H1 (cell line): ENCODE data around the gene NDUFA5. TPM values are rescaled to one million over a fixed set of nuclear protein-coding genes. Genes with fewer than 3 reads are reported as not detected.

Experiments
- CTCF ChIA-PET: fragments of 300-600 bp; sonication (Branson Sonifier 250); formaldehyde crosslinking; loops from one replicate; lab custom pipeline; 2021; ENCODE audit not compliant: partially characterized antibody; lab: Charles Lee
- POLR2A ChIA-PET: fragments of 300-600 bp; sonication (Branson Sonifier 250); formaldehyde crosslinking; loops from one replicate; lab custom pipeline; 2021; ENCODE audit warnings: inconsistent platforms; ENCODE audit not compliant: partially characterized antibody; lab: Charles Lee
- DNase-seq, 2 experiments: peaks; one replicate each; pipeline versions ENCODE4 v3.0.0 to v3.0.0-alpha.2; 2010 to 2022; ENCODE audit warnings: low spot score in 2 of 2, low read depth in 1 of 2, mixed read lengths in 1 of 2
- FAIRE-seq: peaks from 2 replicates; lab custom pipeline; 2011; peaks lifted over from hg19 to GRCh38; lab: Jason Lieb, UNC
- H2AFZ ChIP-seq: 2 replicates; pipeline ENCODE4 v1.8.1; 2012; ENCODE audit warnings: low read length, inconsistent platforms
- H2AK5ac ChIP-seq: 2 replicates; pipeline ENCODE4 v1.6.1; 2013; ENCODE audit warnings: low read depth, low read length
- H2BK120ac ChIP-seq: replicated peaks from 2 replicates; pipeline ENCODE3; 2013; ENCODE audit warnings: low read depth, low read length, inconsistent platforms
- H2BK12ac ChIP-seq: 2 replicates; pipeline ENCODE4 v1.6.1; 2013; ENCODE audit warnings: low read depth, low read length
- H2BK15ac ChIP-seq: 2 replicates; pipeline ENCODE4 v1.6.1; 2013; ENCODE audit warnings: low read length
- H2BK20ac ChIP-seq: 2 replicates; pipeline ENCODE4 v1.6.1; 2013; ENCODE audit warnings: low read length
- H2BK5ac ChIP-seq: 2 replicates; pipeline ENCODE4 v1.6.1; 2013; ENCODE audit warnings: low read depth, low read length
- H3K14ac ChIP-seq: 2 replicates; pipeline ENCODE4 v1.6.1; 2013; ENCODE audit warnings: inconsistent platforms; ENCODE audit not compliant: insufficient read length
- H3K18ac ChIP-seq: 2 replicates; pipeline ENCODE4 v1.6.1; 2013; ENCODE audit warnings: low read length; ENCODE audit errors: extremely low read depth
- H3K23ac ChIP-seq: 2 replicates; pipeline ENCODE4 v1.6.1; 2013; ENCODE audit warnings: inconsistent platforms; ENCODE audit not compliant: insufficient read length
- H3K23me2 ChIP-seq: 2 replicates; pipeline ENCODE4 v1.6.1; 2013; ENCODE audit warnings: low read depth, low read length
- H3K27ac ChIP-seq: 2 replicates; pipeline ENCODE4 v1.6.1; 2011; ENCODE audit warnings: low read depth, low read length, inconsistent platforms
- H3K27me3 ChIP-seq, 4 experiments: replicated peaks in 1 of 4; 1 replicate in 1 of 4; 2 replicates in 3 of 4; pipeline versions ENCODE4 v1.6.1 to v1.8.1; 2011 to 2013; ENCODE audit warnings: low read length in 3 of 4, mild to moderate bottlenecking in 3 of 4, inconsistent platforms in 2 of 4, mixed read lengths in 2 of 4, moderate library complexity in 1 of 4; ENCODE audit not compliant: control insufficient read depth in 3 of 4, insufficient read depth in 3 of 4; ENCODE audit errors: extremely low read depth in 1 of 4
- H3K36me3 ChIP-seq, 4 experiments: 2 replicates each; pipeline versions ENCODE4 v1.6.1 to v1.8.1; 2011 to 2013; ENCODE audit warnings: mild to moderate bottlenecking in 4 of 4, low read length in 3 of 4, moderate library complexity in 2 of 4, control low read depth in 1 of 4, inconsistent platforms in 1 of 4; ENCODE audit not compliant: insufficient read depth in 4 of 4, control insufficient read depth in 2 of 4
- H3K4ac ChIP-seq: replicated peaks from 2 replicates; pipeline ENCODE3; 2013; ENCODE audit warnings: low read length, low read depth, mixed read lengths, inconsistent platforms; ENCODE audit not compliant: insufficient read length
- H3K4me1 ChIP-seq, 4 experiments: replicated peaks in 1 of 4; 1 replicate in 1 of 4; 2 replicates in 3 of 4; pipeline versions ENCODE4 v1.6.1 to v1.8.1; 2011 to 2013; ENCODE audit warnings: low read length in 3 of 4, inconsistent platforms in 2 of 4, mixed read lengths in 1 of 4; ENCODE audit not compliant: insufficient read depth in 4 of 4, control insufficient read depth in 3 of 4
- H3K4me2 ChIP-seq, 2 experiments: 2 replicates each; pipeline versions ENCODE4 v1.6.1 to v1.8.1; 2011 to 2013; ENCODE audit warnings: low read depth in 2 of 2, low read length in 2 of 2, control low read depth in 1 of 2, inconsistent platforms in 1 of 2, mild to moderate bottlenecking in 1 of 2; ENCODE audit not compliant: insufficient read depth in 1 of 2
- H3K4me3 ChIP-seq, 4 experiments: fragments of 200-600, 300-600 bp in 1 of 4; sonication (generic), shearing (Covaris generic), sonication (Bioruptor Twin) in 1 of 4; 2 replicates each; pipeline versions ENCODE4 v1.5.1 to v1.8.1; 2011 to 2016; ENCODE audit warnings: low read length in 4 of 4, low read depth in 3 of 4, control low read depth in 2 of 4, inconsistent platforms in 2 of 4, mild to moderate bottlenecking in 2 of 4, mixed read lengths in 1 of 4, moderate library complexity in 1 of 4; ENCODE audit not compliant: insufficient read depth in 2 of 4; ENCODE audit errors: extremely low read depth in 1 of 4
- H3K56ac ChIP-seq: replicated peaks from 2 replicates; pipeline ENCODE3; 2013; ENCODE audit warnings: low read depth, mild to moderate bottlenecking, mixed read lengths, low read length, inconsistent platforms; ENCODE audit not compliant: insufficient read length
- H3K79me1 ChIP-seq: 2 replicates; pipeline ENCODE4 v1.6.1; 2013; ENCODE audit warnings: low read depth, low read length, control low read depth
- H3K79me2 ChIP-seq, 2 experiments: 2 replicates each; pipeline versions ENCODE4 v1.6.1 to v1.8.1; 2012 to 2013; ENCODE audit warnings: low read length in 2 of 2, mild to moderate bottlenecking in 2 of 2, inconsistent platforms in 1 of 2; ENCODE audit not compliant: insufficient read depth in 2 of 2, control insufficient read depth in 1 of 2
- H3K9ac ChIP-seq, 4 experiments: replicated peaks in 1 of 4; 1 replicate in 1 of 4; 2 replicates in 3 of 4; pipeline versions ENCODE4 v1.6.1 to v1.8.1; 2011 to 2013; ENCODE audit warnings: low read depth in 3 of 4, low read length in 3 of 4, control low read depth in 2 of 4, mild to moderate bottlenecking in 2 of 4, moderate library complexity in 2 of 4, inconsistent platforms in 1 of 4; ENCODE audit errors: extremely low read depth in 1 of 4
- H3K9me3 ChIP-seq, 2 experiments: 2 replicates each; pipeline versions ENCODE4 v1.6.1 to v1.8.1; 2012 to 2013; ENCODE audit warnings: mild to moderate bottlenecking in 2 of 2, moderate library complexity in 2 of 2, control low read depth in 1 of 2, inconsistent platforms in 1 of 2, low read depth in 1 of 2, low read length in 1 of 2, mixed read lengths in 1 of 2; ENCODE audit not compliant: insufficient read depth in 2 of 2
- H4K20me1 ChIP-seq, 2 experiments: replicated peaks in 1 of 2; 2 replicates each; pipeline versions ENCODE3 to v1.8.1; 2011 to 2013; ENCODE audit warnings: inconsistent platforms in 2 of 2, low read length in 2 of 2, mild to moderate bottlenecking in 1 of 2; ENCODE audit not compliant: insufficient read depth in 2 of 2, control insufficient read depth in 1 of 2
- H4K5ac ChIP-seq: 2 replicates; pipeline ENCODE4 v1.6.1; 2013; ENCODE audit warnings: low read length, low read depth, mixed read lengths, inconsistent platforms; ENCODE audit not compliant: insufficient read length
- H4K8ac ChIP-seq: 2 replicates; pipeline ENCODE4 v1.8.0; 2013; ENCODE audit warnings: mild to moderate bottlenecking, moderate library complexity, low read length, inconsistent platforms; ENCODE audit not compliant: insufficient read depth; ENCODE audit errors: extremely low read depth
- H4K91ac ChIP-seq: replicated peaks from 2 replicates; pipeline ENCODE3; 2013; ENCODE audit warnings: low read length, mixed read lengths, inconsistent platforms; ENCODE audit not compliant: insufficient read length
- CBX8 ChIP-seq: fragments of 300-800, 300-1000 bp; sonication (generic); IDR thresholded peaks from 2 replicates; pipeline ENCODE4 v1.7.1; 2016; ENCODE audit warnings: low read depth, low read length, borderline replicate concordance
- CEBPB ChIP-seq: IDR thresholded peaks from 2 replicates; pipeline ENCODE4 v1.6.1; 2012; ENCODE audit warnings: low read depth, low read length
- CREB1 ChIP-seq: IDR thresholded peaks from 2 replicates; pipeline ENCODE4 v1.6.1; 2012; ENCODE audit warnings: inconsistent platforms
- EGR1 ChIP-seq: IDR thresholded peaks from 2 replicates; pipeline ENCODE4 v1.6.1; 2011; ENCODE audit warnings: low read depth, low read length, borderline replicate concordance
- GABPA ChIP-seq: IDR thresholded peaks from 2 replicates; pipeline ENCODE4 v1.6.1; 2011; ENCODE audit warnings: mild to moderate bottlenecking, low read length, moderate library complexity, borderline replicate concordance; ENCODE audit not compliant: insufficient read depth
- HDAC2 ChIP-seq, 2 experiments: fragments of 300-600 bp in 1 of 2; sonication (generic) in 1 of 2; IDR thresholded peaks; 2 replicates each; pipeline ENCODE4 v1.6.1; 2011 to 2012; ENCODE audit warnings: low read depth in 2 of 2, low read length in 2 of 2, mild to moderate bottlenecking in 2 of 2, moderate library complexity in 2 of 2, borderline replicate concordance in 1 of 2, inconsistent platforms in 1 of 2
- KDM4A ChIP-seq: IDR thresholded peaks from one replicate; pipeline ENCODE4 v1.7.1; 2012; ENCODE audit warnings: low read depth, mild to moderate bottlenecking, moderate library complexity, low read length, inconsistent platforms; ENCODE audit not compliant: severe bottlenecking
- PHF8 ChIP-seq: fragments of 200-600 bp; sonication (generic); conservative IDR thresholded peaks from 2 replicates; pipeline ENCODE4 v1.7.1; 2012; ENCODE audit warnings: low read depth, mild to moderate bottlenecking, inconsistent platforms, low read length, moderate library complexity
- POU5F1 ChIP-seq: IDR thresholded peaks from 2 replicates; pipeline ENCODE4 v1.6.1; 2011; ENCODE audit warnings: low read depth, mild to moderate bottlenecking, low read length, moderate library complexity
- SAP30 ChIP-seq: fragments of 300-600 bp; sonication (generic); IDR thresholded peaks from 2 replicates; pipeline ENCODE4 v1.7.1; 2012; ENCODE audit warnings: low read length, moderate library complexity, mild to moderate bottlenecking, inconsistent platforms; ENCODE audit not compliant: insufficient read depth, insufficient replicate concordance
- SIX5 ChIP-seq: IDR thresholded peaks from 2 replicates; pipeline ENCODE4 v1.6.1; 2011; ENCODE audit warnings: mild to moderate bottlenecking, low read depth, low read length
- SRF ChIP-seq: IDR thresholded peaks from 2 replicates; pipeline ENCODE4 v1.6.1; 2011; ENCODE audit warnings: mild to moderate bottlenecking, low read depth, low read length, moderate library complexity
- WGBS, 2 experiments: shearing (Covaris generic) in 1 of 2; methylation state at CpG; one replicate each; pipeline versions ENCODE4 v1.1.6 to v1.1.7; 2013 to 2015; ENCODE audit warnings: low lambda C conversion rate in 2 of 2, mixed read lengths in 2 of 2, inconsistent platforms in 1 of 2, low coverage in 1 of 2, missing lambda C conversion rate in 1 of 2; ENCODE audit not compliant: insufficient replicate concordance in 2 of 2, insufficient coverage in 1 of 2, insufficient read length in 1 of 2; ENCODE audit errors: extremely low coverage in 1 of 2, missing lambda C conversion rate in 1 of 2; 5-methylcytosine and 5-hydroxymethylcytosine counted together
- polyA plus RNA-seq, 7 experiments: library from polyadenylated mRNA; depleted of rRNA in 3 of 7; stranded (reverse) in 5 of 7; unstranded in 2 of 7; fragments of >200 nt in 5 of 7; fragments of 200-250 nt in 2 of 7; gene quantifications; 1 replicate in 5 of 7; 2 replicates in 1 of 7; 4 replicates in 1 of 7; pipeline versions ENCODE4 v1.2.1 to v1.2.3, GENCODE V29; 2011 to 2013; ENCODE audit warnings: missing spikeins in 2 of 7, mixed read lengths in 2 of 7
- total RNA-seq: library from RNA; stranded (reverse); fragmentation: NEBNext Ultra II Directional; extraction: Animal tissue kit (Norgen Biotek cat#: 25700); gene quantifications from 2 replicates; pipeline ENCODE4 v1.2.1, GENCODE V29; 2021
- TF ChIP-seq, protein P1 (sequence below): IDR thresholded peaks from 2 replicates; pipeline ENCODE4 v1.6.1; 2011; ENCODE audit warnings: low read depth, mild to moderate bottlenecking, low read length; ENCODE audit not compliant: insufficient read depth

The NDUFA5 gene
- total and polyA plus RNA-seq, 2 of the 8 experiments (the other 6 are each of a cell fraction or from before 2014, with no cell fraction given): 7.6 to 76.3 TPM

DNA sequence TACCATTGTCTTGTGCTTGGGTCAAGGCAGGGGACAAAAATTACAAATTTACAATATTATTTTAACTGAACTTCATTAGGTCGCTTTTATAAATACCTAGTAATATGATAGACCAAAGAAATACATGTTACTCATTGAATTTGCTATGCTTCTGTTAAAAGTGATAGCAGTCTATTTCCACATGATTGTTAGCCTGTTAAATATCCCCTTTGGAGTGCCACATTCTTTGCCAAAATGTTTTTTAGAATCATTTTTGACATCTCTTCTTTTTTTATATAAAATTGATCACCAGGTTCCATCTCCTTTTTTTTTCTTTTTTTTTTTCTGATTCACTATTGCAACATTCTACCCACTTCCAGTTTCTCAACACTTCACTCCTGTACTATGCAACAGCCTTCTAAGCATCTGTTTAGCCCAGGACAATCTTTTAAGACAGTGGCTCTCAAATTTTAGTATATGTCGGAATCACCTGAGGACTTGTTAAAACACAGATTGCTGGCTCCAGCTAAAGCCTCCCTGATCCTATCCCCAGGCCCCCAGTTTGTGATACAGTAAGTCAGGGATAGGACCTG is 16.4 kb upstream of the NDUFA5 start:
- CTCF ChIA-PET: interaction anchor here (0.6 to 1.2 kb wide), 4 partner anchors 8 to 291 kb away, joined by 3 to 6 read pairs (median 4); no protein-coding TSS in a partner anchor
- Histone ChIP-seq H4K20me1 (no peaks in the 10 kb centered on the region), H3K9ac (no peak overlapping the region), H2BK20ac (peak overlapping the region; percentile 40; the same call in 1 of the 2 replicates), H3K27ac (no peak overlapping the region), H2BK120ac (no peak overlapping the region), H3K9me3 (no peaks in the 10 kb centered on the region), H2BK15ac (no peak overlapping the region), H3K4ac (no peak overlapping the region), H3K27me3 (no peaks in the 10 kb centered on the region), H4K5ac (no peak overlapping the region), H3K36me3 (no peaks in the 10 kb centered on the region), H2BK12ac (no peak overlapping the region; the same call in 1 of the 2 replicates), H4K91ac (no peak overlapping the region), H3K4me3 (no peak overlapping the region), H3K56ac (no peak overlapping the region), H3K23me2 (no peaks in the 10 kb centered on the region), H3K4me2 (no peak overlapping the region), H2AFZ (no peak overlapping the region), H3K18ac (no peak overlapping the region), H3K14ac (no peak overlapping the region), H3K23ac (no peak overlapping the region), H3K79me1 (no peaks in the 10 kb centered on the region), H2AK5ac (no peak overlapping the region), H3K79me2 (no peaks in the 10 kb centered on the region), H3K4me1 (peaks cover 0 to 3% (median 0%) of the 10 kb centered on the region in 4 experiments; a peak in 1 of 7 replicates), H4K8ac (no peak overlapping the region), H2BK5ac (no peak overlapping the region)
- DNase-seq (no peak), FAIRE-seq (no peak)
- POLR2A ChIA-PET: interaction anchor here (0.6 to 0.8 kb wide), 2 partner anchors 18 to 174 kb away, joined by 3 read pairs; no protein-coding TSS in a partner anchor
- WGBS, 2 experiments: 90% methylated on average over 2 of the region's 2 CpGs; no CpG with 5 or more reads in 1 of the 2 experiments
- TF ChIP-seq CREB1 (no peak), POU5F1 (no peak), SAP30 (no peak), PHF8 (no peak), SIX5 (no peak), GABPA (no peak), HDAC2 (IDR thresholded peaks at IDR 0.05; ENCODE audit: borderline replicate concordance in 1 of 2, low read depth in 2 of 2, low read length in 2 of 2) (no peak), KDM4A (no peak), EGR1 (no peak), CBX8 (no peak), CEBPB (no peak), SRF (no peak)
- TF ChIP-seq, protein P1, sequence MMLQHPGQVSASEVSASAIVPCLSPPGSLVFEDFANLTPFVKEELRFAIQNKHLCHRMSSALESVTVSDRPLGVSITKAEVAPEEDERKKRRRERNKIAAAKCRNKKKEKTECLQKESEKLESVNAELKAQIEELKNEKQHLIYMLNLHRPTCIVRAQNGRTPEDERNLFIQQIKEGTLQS: no peak
